ENCODE measurements around the gene SCD. TPM values are rescaled to one million over a fixed set of nuclear protein-coding genes. Genes with fewer than 3 reads are reported as not detected.

Gene SCD
- total and polyA plus RNA-seq, 2 experiments from 2014 or later = 325 to 816 TPM

GRCh38 chr10:100307684-100308083, 39.3 kb upstream of the SCD start:
- TF ChIP-seq POLR2AphosphoS5 (IDR thresholded peaks at IDR 0.05; ENCODE audit: low read depth) (no peak), EZH2phosphoT487 (IDR thresholded peaks at IDR 0.05; ENCODE audit: unreplicated experiment) (no peak), CREB1 (CRISPR knock-in tag; IDR thresholded peaks at IDR 0.05; ENCODE audit: low read depth) (no peak), JUNB (IDR thresholded peaks at IDR 0.05; ENCODE audit: unreplicated experiment) (no peak), ZNF114 (CRISPR knock-in tag; IDR thresholded peaks at IDR 0.05) (no peak), CTCF (conservative IDR thresholded peaks at IDR 0.05; ENCODE audit: low read depth in 2 of 2) (no peak), EZH2 (IDR thresholded peaks at IDR 0.05; ENCODE audit: low read depth, unreplicated experiment) (no peak), NANOG (IDR thresholded peaks at IDR 0.05; ENCODE audit: borderline replicate concordance) (no peak), ZNF462 (CRISPR knock-in tag; IDR thresholded peaks at IDR 0.05) (no peak), STAT1 (IDR thresholded peaks at IDR 0.05; ENCODE audit: unreplicated experiment) (no peak), ZNF331 (CRISPR knock-in tag; IDR thresholded peaks at IDR 0.05; ENCODE audit: low read depth) (no peak)
- TF ChIP-seq, protein P1, sequence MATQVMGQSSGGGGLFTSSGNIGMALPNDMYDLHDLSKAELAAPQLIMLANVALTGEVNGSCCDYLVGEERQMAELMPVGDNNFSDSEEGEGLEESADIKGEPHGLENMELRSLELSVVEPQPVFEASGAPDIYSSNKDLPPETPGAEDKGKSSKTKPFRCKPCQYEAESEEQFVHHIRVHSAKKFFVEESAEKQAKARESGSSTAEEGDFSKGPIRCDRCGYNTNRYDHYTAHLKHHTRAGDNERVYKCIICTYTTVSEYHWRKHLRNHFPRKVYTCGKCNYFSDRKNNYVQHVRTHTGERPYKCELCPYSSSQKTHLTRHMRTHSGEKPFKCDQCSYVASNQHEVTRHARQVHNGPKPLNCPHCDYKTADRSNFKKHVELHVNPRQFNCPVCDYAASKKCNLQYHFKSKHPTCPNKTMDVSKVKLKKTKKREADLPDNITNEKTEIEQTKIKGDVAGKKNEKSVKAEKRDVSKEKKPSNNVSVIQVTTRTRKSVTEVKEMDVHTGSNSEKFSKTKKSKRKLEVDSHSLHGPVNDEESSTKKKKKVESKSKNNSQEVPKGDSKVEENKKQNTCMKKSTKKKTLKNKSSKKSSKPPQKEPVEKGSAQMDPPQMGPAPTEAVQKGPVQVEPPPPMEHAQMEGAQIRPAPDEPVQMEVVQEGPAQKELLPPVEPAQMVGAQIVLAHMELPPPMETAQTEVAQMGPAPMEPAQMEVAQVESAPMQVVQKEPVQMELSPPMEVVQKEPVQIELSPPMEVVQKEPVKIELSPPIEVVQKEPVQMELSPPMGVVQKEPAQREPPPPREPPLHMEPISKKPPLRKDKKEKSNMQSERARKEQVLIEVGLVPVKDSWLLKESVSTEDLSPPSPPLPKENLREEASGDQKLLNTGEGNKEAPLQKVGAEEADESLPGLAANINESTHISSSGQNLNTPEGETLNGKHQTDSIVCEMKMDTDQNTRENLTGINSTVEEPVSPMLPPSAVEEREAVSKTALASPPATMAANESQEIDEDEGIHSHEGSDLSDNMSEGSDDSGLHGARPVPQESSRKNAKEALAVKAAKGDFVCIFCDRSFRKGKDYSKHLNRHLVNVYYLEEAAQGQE (IDR thresholded peaks at IDR 0.05; ENCODE audit: unreplicated experiment) = no peak
- TF ChIP-seq, protein P2, sequence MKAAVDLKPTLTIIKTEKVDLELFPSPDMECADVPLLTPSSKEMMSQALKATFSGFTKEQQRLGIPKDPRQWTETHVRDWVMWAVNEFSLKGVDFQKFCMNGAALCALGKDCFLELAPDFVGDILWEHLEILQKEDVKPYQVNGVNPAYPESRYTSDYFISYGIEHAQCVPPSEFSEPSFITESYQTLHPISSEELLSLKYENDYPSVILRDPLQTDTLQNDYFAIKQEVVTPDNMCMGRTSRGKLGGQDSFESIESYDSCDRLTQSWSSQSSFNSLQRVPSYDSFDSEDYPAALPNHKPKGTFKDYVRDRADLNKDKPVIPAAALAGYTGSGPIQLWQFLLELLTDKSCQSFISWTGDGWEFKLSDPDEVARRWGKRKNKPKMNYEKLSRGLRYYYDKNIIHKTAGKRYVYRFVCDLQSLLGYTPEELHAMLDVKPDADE (IDR thresholded peaks at IDR 0.05) = no peak
- H3K4me3 Mint-ChIP-seq = no peak overlapping the region
- H3K4me1 ChIP-seq (ENCODE audit: insufficient read depth) = 0 out of 2 replicates have a peak, but pooled peaks cover 2% of the 10 kb centered on the region
- H3K79me2 ChIP-seq (replicated peaks; ENCODE audit: insufficient read depth) = no peaks in the 10 kb centered on the region
- peaks cover 6% of the 10 kb centered on the region for H3K4me1 Mint-ChIP-seq
- no peaks in the 10 kb centered on the region for H3K9me2 ChIP-seq (ENCODE audit: insufficient read depth)
- H3K4me2 ChIP-seq = no peak overlapping the region
- no peak overlapping the region for H3K4me3 ChIP-seq
- no peaks in the 10 kb centered on the region for H4K20me1 ChIP-seq (replicated peaks; ENCODE audit: insufficient read depth)
- no peaks in the 10 kb centered on the region for H3K27me3 ChIP-seq (ENCODE audit: insufficient read depth)
- no peak for DNase-seq (ENCODE audit: low spot score)
- no peaks in the 10 kb centered on the region for H3K9me3 Mint-ChIP-seq
- no peak overlapping the region for H3K27ac Mint-ChIP-seq
- no peaks in the 10 kb centered on the region for H3K36me3 Mint-ChIP-seq (ENCODE audit: low read depth)
- H2AFZ ChIP-seq = no peak overlapping the region
- no peaks in the 10 kb centered on the region for H3F3A ChIP-seq (replicated peaks; ENCODE audit: low read depth)
- no peak for ATAC-seq
- H3K36me3 ChIP-seq (ENCODE audit: insufficient read depth) = no peaks in the 10 kb centered on the region
- H3K27ac ChIP-seq (ENCODE audit: low read depth) = no peak overlapping the region
- H3K27me3 Mint-ChIP-seq (ENCODE audit: insufficient read depth, low read depth, poor library complexity) = peaks cover 13% of the 10 kb centered on the region

Data from GM23338 (cell line).